Uterus (tissue), 4 donors: ENCODE measurements around the gene WASHC4. TPM values are rescaled to one million over a fixed set of nuclear protein-coding genes. Genes with fewer than 3 reads are reported as not detected.
A peak's percentile ranks its signal among the peaks of the same experiment; 100 is the strongest.

Experiments used
- DNase-seq, 2 donors: peaks; one replicate each; pipeline ENCODE4 v3.0.0-alpha.2; 2019 to 2020
- H3K27ac ChIP-seq, 2 donors: fragments of 200-600 bp; sonication (generic); 1 replicate in 1 of 2; 2 replicates in 1 of 2; pipeline ENCODE4 v1.5.1; 2016 to 2018
- H3K27me3 ChIP-seq, 2 donors: fragments of 200-600 bp; sonication (generic); one replicate each; pipeline ENCODE4 v1.5.1; 2018 to 2019; ENCODE audit warnings: control low read depth in 1 of 2
- H3K36me3 ChIP-seq, 2 donors: fragments of 200-600 bp; sonication (generic); one replicate each; pipeline ENCODE4 v1.5.1; 2019; ENCODE audit warnings: control low read depth in 1 of 2
- H3K4me1 ChIP-seq, 2 donors: fragments of 200-600 bp; sonication (generic); one replicate each; pipeline ENCODE4 v1.5.1; 2018 to 2019; ENCODE audit warnings: control low read depth in 1 of 2
- H3K4me3 ChIP-seq, 2 donors: fragments of 200-600 bp; sonication (generic); 1 replicate in 1 of 2; 2 replicates in 1 of 2; pipeline ENCODE4 v1.5.1; 2018 to 2019; ENCODE audit warnings: mild to moderate bottlenecking in 1 of 2
- H3K9me3 ChIP-seq, 2 donors: fragments of 200-600 bp; sonication (generic); one replicate each; pipeline ENCODE4 v1.5.1; 2019; ENCODE audit warnings: control low read depth in 1 of 2
- CTCF ChIP-seq, 4 experiments: fragments of 200-600 bp in 2 of 4; fragments of 450-650 bp in 2 of 4; sonication (generic) in 2 of 4; IDR thresholded peaks; one replicate each; pipeline ENCODE4 v1.5.1; 2016 to 2019; ENCODE audit warnings: antibody characterized with exemption in 4 of 4, mild to moderate bottlenecking in 2 of 4, moderate library complexity in 1 of 4
- POLR2A ChIP-seq, 2 donors: fragments of 450-650 bp; IDR thresholded peaks; one replicate each; pipeline ENCODE4 v1.6.1; 2016; ENCODE audit warnings: antibody characterized with exemption in 2 of 2, mild to moderate bottlenecking in 1 of 2, moderate library complexity in 1 of 2
- intact Hi-C: fragments of 100-400 bp; cut with DNase I; formaldehyde crosslinking; loops from one replicate; pipeline ENCODE4 v1.15.1; 2023; ENCODE audit warnings: low total_unique reads
- total RNA-seq, 4 donors: library from RNA; depleted of rRNA in 3 of 4; stranded (reverse); fragments of >200 nt in 3 of 4; gene quantifications; one replicate each; pipeline versions ENCODE4 v1.1.0 to v1.2.4, GENCODE V29; 2014 to 2023
- donor health status: DM: yes; HTN: yes; CAD: no.

WASHC4 gene
- total RNA-seq, 4 donors from 2014 or later, result 44.1 to 162 (median 59.9) TPM

- no peaks in the 10 kb centered on the region for H3K4me1 ChIP-seq
- intact Hi-C loops, result no loop called here
- TF ChIP-seq POLR2A (IDR thresholded peaks at IDR 0.05), result no peak
- no peak for TF ChIP-seq CTCF (IDR thresholded peaks at IDR 0.05)
- peak overlapping the region in 1 of 2 donors; percentile 66 for H3K27ac ChIP-seq
- H3K4me3 ChIP-seq, result no peak overlapping the region
- no peaks in the 10 kb centered on the region for H3K36me3 ChIP-seq
- no peak for DNase-seq
- no peaks in the 10 kb centered on the region for H3K9me3 ChIP-seq
- H3K27me3 ChIP-seq, result no peaks in the 10 kb centered on the region
Measured at GRCh38 chr12:105109465-105110212, 2.1 kb downstream of the WASHC4 start.

DNA sequence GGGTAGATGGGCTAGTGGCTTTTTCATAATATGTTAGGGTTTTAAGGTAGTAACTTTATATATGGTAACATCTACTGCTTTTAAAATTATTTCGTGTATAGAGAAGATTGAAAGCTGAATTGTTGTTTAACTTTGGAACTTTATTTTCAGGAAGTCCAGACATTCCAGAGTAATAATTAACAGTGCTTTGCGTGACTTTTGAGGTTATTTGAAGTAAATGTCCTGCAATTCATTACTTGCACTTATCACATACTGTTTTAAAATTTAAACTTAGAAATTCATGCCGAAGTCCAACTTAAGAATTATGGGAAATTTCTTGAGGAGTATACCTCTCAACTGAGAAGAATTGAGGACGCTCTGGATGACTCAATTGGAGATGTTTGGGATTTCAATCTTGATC lies 3.3 kb downstream of the WASHC4 start:
- DNase-seq, result no peak
- intact Hi-C loops, result no loop called here
- no peaks in the 10 kb centered on the region for H3K9me3 ChIP-seq
- no peaks in the 10 kb centered on the region for H3K36me3 ChIP-seq
- no peak overlapping the region for H3K4me3 ChIP-seq
- no peaks in the 10 kb centered on the region for H3K4me1 ChIP-seq
- TF ChIP-seq CTCF (IDR thresholded peaks at IDR 0.05), result no peak
- TF ChIP-seq POLR2A (IDR thresholded peaks at IDR 0.05), result no peak
- no peak overlapping the region for H3K27ac ChIP-seq
- no peaks in the 10 kb centered on the region for H3K27me3 ChIP-seq

- Histone ChIP-seq H3K36me3 (no peaks in the 10 kb centered on the region), H3K9me3 (no peaks in the 10 kb centered on the region), H3K27me3 (no peaks in the 10 kb centered on the region), H3K27ac (no peak overlapping the region), H3K4me3 (no peak overlapping the region), H3K4me1 (no peaks in the 10 kb centered on the region)
- intact Hi-C loops, result no loop called here
- no peak for TF ChIP-seq CTCF (IDR thresholded peaks at IDR 0.05)
- no peak for TF ChIP-seq POLR2A (IDR thresholded peaks at IDR 0.05)
- DNase-seq, result no peak
Measured at GRCh38 chr12:105113094-105113493, 5.6 kb downstream of the WASHC4 start.

DNA sequence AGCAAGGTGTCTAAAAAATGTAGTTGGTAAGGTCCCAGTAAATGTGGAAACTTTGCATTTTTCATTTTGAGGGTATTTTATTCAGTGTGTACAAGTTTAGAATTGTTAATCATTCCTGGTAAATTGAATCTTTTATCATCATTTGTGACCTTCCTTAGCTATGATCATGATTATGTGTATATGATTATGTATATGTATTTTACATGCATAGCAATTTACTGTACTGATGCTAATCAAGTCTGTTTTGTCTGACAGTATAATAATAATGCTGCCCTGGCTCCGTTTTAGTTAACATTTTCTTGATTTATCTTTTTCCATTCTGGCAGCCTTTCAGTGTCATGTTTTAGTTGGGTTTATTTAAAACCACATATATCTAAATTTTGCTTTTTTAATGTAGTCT lies 9.4 kb downstream of the WASHC4 start:
- Histone ChIP-seq H3K36me3 (no peaks in the 10 kb centered on the region), H3K4me3 (no peak overlapping the region), H3K9me3 (no peaks in the 10 kb centered on the region), H3K27ac (no peak overlapping the region), H3K4me1 (no peaks in the 10 kb centered on the region), H3K27me3 (no peaks in the 10 kb centered on the region)
- intact Hi-C loops, result no loop called here
- TF ChIP-seq POLR2A (IDR thresholded peaks at IDR 0.05) (no peak), CTCF (IDR thresholded peaks at IDR 0.05) (no peak)
- no peak for DNase-seq

- TF ChIP-seq POLR2A (IDR thresholded peaks at IDR 0.05) (no peak), CTCF (IDR thresholded peaks at IDR 0.05) (no peak)
- no peak overlapping the region for H3K27ac ChIP-seq
- H3K9me3 ChIP-seq, result no peaks in the 10 kb centered on the region
- no peak overlapping the region for H3K4me3 ChIP-seq
- no peaks in the 10 kb centered on the region for H3K27me3 ChIP-seq
- intact Hi-C loops, result no loop called here
- H3K4me1 ChIP-seq, result no peaks in the 10 kb centered on the region
- DNase-seq, result no peak
- H3K36me3 ChIP-seq, result no peaks in the 10 kb centered on the region
Measured at GRCh38 chr12:105120551-105120950, 13.0 kb downstream of the WASHC4 start.
